Suppressor macrophage treated with lipopolysaccharide for 1 hour (primary cell): ENCODE data around the gene PLA2G15.
"Not testable (repeated sequence)": the region's sequence is repeated elsewhere in the genome, so short reads cannot be mapped to it uniquely, and the experiment has no call there.

Experiments
- DNase-seq, 3 donors: peaks; one replicate each; pipeline ENCODE4 v3.0.0-alpha.2; 2020 to 2022

PLA2G15 gene

GRCh38 chr16:68281368-68282063 is 36.3 kb downstream of the PLA2G15 start:
- no peak for DNase-seq

DNA sequence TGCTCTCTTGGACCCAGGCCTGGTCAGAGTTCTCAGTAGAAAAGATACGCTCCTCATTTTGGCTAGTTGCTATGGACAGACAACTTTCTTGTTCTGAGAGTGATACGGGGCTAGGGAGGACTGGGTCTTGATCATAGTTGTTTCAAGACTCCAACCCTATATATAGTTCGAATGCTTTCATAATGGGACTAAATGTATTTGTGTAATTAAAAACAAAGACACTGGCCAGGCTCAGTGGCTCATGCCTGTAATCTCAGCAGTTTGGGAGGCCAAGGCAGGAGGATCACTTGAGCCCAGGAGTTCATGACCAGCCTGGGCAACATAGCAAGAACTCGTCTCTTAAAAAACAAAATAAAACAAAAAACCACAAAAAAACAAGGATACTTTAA is 36.9 kb downstream of the PLA2G15 start:
- no peak for DNase-seq

- peak in 1 of 3 donors; percentile 20 for DNase-seq
Observed at GRCh38 chr16:68283346-68283745, 38.2 kb downstream of the PLA2G15 start.

DNA sequence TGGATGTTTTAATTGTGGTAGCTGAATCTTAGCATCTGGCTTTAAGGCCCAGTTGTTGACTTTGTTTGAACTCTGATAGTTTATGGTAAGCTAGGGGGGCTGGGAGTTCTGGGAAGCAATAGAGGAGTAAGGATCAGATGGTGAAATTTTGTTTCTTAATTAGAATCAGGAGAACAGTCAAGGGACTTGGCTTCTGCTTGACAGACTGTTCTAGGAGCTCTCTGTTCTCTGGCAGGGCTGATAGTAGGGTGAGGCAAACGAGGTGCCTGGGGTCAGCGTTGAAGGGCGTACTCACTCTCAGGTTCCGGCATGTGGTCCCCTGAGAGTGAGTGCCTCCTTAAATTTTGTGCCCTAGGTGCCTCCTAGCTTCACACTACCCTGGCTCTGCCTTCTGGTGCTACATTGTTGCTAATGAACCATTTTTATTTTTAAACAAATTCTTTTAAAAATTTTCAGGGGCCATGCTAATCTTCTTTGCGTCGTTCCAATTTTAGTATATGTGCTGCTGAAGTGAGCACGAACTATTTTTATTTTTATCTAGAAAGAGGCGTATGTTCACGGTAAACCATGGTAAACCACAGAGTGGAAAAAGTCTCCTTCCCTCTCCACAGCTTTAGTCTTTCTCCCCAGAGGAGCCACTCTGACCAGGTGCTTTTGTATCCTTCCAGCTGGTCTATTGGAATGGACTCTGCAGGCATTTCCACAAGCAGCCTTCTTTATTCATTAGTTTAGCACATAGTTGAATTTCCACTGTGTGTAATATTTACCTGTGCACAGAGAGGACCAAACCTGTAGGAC is 38.8 kb downstream of the PLA2G15 start:
- DNase-seq = no peak

DNA sequence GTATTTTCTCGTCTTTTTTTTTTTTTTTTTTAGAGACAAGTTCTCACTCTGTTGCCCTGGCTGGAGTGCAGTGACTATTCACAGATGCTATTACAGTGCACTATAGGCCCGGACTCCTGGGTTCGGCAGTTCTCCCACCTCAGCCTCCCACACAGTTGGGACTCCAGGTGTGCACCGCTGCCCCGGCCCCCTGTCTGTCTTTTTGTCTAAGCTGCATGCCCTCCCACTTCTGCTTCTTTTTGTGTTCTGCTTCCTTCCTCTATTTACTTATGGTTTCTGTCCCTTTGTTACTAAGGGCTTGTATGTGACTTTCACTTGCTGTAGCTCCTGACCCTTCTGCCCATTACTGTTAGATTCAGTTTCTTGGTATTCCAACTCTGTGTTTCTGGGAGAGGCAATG is 39.7 kb downstream of the PLA2G15 start:
- DNase-seq = peak; percentile 40 to 58 (median 53)

DNA sequence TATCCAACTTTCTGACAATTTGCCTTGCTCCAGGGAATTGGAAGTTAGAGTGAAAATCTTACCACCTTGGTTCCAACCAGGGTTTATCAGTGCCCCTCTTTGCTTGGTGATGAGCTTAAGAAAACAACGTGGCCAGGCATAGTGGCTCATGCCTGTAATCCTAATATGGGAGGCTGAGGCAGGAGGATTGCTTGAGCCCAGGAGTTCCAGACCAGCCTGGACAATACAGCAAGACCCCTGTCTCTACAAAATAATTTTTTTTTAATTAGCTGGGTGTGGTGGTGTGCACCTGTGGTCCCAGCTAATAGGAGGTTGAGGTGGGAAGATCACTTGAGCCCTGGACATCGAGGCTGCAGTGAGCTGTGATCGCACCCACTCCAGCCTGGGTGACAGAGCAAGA is 40.5 kb downstream of the PLA2G15 start:
- DNase-seq = no peak

DNA sequence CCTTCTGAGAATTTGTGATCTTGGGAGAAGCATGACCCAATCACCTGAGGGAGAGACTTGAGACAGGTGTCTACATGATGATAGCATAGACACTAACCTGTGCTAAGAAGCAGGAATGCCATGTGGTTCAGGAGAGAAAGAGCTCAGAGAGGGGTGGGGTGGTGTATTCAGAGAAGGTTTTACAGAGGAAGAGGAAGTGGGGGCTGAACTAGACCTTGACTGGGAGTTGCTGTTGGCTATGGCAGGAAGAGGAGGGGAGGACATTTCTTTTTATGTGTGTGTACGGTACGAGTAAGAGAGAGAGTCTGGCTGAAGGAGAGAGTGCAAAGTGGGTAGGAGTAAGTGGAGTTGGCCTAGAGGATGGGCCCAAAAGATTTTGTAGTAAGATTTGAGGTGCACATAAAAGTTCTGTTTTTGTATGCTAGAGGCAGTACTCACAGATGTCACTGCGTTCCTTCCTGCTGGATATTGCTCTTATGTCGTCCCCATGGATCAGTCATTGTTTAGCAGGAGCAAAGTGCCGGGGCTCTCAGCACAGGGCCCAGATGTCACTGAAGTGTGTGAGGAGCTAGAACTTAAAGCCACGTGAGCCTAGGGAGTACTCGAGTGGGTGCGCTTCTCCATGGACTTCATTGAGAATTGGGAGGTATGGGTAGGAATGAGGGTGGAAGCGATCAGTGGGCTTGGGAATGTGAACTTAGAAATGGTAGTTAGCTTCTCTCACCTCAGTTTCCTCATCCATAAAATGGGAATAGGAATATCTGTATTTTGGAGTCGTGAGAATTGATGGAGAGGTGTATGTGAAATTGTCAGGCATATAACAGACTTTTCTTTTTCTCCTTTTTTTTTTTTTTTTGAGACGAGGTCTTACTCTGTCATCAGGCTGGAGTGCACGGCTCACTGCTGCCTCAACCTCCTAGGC is 41.2 kb downstream of the PLA2G15 start:
- peak; percentile 36 to 43 (median 37) for DNase-seq

GRCh38 chr16:68287276-68288251 is 42.4 kb downstream of the PLA2G15 start:
- DNase-seq = peak; percentile 64 to 69 (median 69)

- no peak for DNase-seq
Observed at GRCh38 chr16:68288252-68288650, 43.1 kb downstream of the PLA2G15 start.

DNA sequence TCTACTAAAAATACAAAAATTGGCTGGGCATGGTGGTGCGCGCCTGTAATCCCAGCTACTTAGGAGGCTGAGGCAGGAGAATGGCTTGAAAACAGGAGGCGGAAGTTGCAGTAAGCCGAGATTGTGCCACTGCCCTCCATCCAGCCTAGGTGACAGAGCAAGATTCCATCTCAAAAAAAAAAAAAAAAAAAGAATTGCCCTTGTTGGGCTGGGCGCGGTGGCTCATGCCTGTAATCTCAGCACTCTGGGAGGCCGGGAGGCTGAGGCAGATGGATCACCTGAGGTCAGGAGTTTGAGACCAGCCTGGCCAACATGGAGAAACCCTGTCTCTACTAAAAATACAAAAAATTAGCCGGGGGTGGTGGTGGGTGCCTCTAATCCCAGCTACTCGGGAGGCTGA is 43.6 kb downstream of the PLA2G15 start:
- not testable (repeated sequence) for DNase-seq

DNA sequence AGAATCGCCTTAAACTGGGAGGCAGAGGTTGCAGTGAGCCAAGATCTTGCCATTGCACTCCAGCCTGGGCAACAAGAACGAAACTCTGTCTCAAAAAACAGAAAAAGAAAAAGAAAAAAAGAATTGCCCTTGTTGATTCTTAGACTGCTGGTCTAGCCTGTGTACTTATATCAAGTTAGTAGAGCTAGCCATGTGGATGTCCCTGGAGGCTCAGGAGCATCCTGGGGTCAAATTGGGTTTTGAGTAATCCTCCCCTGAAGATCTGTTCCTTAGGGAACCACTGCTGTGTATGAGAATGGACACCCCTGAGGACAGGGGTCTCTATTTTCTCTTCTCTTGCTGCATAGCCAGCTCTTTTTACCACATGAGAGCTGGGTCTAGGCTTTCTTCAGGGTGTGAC is 44.0 kb downstream of the PLA2G15 start:
- DNase-seq = no peak

- DNase-seq = peak; percentile 28 to 35 (median 30)
Observed at GRCh38 chr16:68289621-68290329, 44.6 kb downstream of the PLA2G15 start.

DNA sequence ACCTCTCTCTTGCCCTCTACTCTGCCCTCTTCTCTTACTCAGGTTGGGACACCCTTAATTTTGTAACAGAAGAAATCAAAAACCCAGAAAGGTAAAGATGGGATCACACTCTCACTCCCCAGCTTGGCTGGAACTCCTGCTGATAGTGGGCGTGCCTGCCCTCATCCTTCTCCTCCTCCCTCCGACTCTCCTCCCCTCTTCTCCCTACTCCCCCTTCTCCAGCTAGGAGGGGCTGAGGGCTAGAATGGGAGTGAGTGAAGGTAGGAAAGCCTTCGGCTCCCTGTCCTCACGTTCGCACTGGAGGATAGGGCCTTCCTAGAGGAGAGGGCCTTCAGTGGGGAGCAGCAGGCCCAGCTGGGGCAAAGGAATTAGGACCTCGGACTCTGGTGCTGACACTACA is 45.3 kb downstream of the PLA2G15 start:
- no peak for DNase-seq

DNA sequence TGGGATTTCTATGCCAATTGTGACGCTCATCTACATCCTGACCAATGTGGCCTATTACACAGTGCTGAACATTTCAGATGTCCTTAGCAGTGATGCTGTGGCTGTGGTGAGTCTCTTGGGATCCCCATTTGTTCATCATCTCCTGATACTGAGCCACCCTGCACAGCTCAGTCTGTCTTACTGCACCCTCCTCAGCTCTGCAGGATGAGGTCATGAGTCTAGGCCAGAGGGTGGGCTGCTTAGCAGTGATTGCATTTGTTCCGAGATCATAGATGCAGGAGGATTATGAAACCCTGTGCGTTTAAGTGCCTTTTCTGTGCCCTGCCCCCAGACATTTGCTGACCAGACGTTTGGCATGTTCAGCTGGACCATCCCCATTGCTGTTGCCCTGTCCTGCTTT is 46.1 kb downstream of the PLA2G15 start:
- DNase-seq = peak in 1 of 3 donors; percentile 44

DNA sequence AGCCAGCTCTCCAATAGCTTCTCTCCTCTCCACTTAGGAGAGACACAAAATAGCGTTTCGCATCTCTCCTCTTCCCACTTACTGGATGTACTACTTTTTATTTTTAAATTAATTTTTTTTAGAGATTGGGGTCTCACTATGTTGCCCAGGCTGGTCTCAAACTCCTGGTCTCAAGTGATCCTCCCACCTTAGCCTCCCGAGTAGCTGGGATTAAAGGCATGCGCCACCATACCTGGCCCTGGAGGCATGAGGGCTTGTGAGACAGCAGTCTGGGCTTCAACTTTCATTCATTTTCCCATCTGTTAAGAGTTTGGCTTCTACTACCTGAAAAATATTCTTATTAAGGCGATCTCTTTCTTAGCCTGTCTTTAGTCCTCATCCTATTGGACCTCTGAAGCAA is 47.3 kb downstream of the PLA2G15 start:
- DNase-seq = no peak

DNA sequence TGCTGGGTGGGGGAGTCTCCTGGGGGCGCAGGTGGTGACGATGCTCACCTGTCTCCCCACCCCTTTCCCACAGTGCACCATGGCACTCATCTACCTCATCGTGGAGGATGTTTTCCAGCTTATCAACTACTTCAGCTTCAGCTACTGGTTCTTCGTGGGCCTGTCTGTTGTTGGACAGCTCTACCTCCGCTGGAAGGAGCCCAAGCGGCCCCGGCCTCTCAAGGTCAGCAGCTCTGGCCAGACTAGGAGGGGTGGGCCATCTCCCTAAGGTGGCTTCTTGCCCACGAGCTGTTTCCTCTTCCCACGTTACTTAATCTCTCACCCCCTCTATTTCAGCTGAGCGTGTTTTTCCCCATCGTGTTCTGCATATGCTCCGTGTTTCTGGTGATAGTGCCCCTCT is 51.1 kb downstream of the PLA2G15 start:
- no peak for DNase-seq

- peak; percentile 59 to 73 (median 60) for DNase-seq
Observed at GRCh38 chr16:68296693-68297092, 51.5 kb downstream of the PLA2G15 start.

DNA sequence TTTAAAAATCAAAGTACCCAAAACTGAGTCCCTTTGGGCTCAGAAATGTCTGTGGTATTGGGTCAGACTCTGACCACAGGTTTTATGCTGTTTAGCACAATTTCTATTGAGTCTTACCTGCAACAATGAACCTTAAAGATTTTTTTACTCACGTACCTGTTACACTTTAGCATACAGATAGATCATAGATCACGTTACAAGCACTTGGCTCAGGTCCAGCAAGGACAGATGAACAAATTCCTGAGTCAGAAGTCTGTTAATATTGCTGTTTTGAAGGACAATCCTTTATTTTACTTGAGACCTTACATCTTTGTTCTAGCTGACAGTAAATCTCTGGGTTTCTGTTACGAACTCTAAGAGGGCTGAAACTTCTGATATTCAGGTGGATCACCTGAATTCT is 52.7 kb downstream of the PLA2G15 start:
- DNase-seq = no peak

DNA sequence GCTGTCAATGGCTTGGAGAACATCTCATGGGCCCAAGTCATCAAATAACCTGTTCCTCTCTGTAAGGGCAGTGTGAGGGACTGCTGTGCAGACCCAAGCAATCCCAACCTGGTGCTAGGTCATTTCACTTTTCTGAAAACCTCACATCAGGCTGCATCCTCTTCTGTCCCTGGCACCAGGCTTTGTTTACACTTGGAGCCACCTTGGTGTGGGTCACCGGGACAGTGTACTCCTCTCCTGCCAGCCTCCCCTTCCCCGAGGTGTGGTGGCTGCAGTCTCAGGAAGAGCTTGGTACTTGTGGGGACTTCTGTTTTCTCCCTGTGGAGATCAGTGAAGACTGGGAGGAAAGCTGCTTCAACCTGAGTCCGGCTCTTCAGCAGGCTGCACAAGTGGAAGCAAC is 53.1 kb downstream of the PLA2G15 start:
- no peak for DNase-seq

- DNase-seq = no peak
Observed at GRCh38 chr16:68298907-68299561, 53.9 kb downstream of the PLA2G15 start.
